Stimulated activated CD4-positive, alpha-beta T cell treated with anti-CD3 and anti-CD28 coated beads, Interleukin-4, amount 100 ng/mL, for 1 hour (primary cell): ENCODE results near the gene TRIM43.
"Not testable (repeated sequence)": the region's sequence is repeated elsewhere in the genome, so short reads cannot be mapped to it uniquely, and the experiment has no call there.

Experiments used
- DNase-seq: peaks from one replicate; pipeline ENCODE4 v3.0.0-alpha.2; 2020

Gene TRIM43

GRCh38 chr2:95642360-95642759, 50.6 kb downstream of the TRIM43 start:
- not testable (repeated sequence) for DNase-seq

GRCh38 chr2:95642951-95643350, 51.1 kb downstream of the TRIM43 start:
- DNase-seq: not testable (repeated sequence)

GRCh38 chr2:95645312-95645711, 53.5 kb downstream of the TRIM43 start:
- not testable (repeated sequence) for DNase-seq

DNA sequence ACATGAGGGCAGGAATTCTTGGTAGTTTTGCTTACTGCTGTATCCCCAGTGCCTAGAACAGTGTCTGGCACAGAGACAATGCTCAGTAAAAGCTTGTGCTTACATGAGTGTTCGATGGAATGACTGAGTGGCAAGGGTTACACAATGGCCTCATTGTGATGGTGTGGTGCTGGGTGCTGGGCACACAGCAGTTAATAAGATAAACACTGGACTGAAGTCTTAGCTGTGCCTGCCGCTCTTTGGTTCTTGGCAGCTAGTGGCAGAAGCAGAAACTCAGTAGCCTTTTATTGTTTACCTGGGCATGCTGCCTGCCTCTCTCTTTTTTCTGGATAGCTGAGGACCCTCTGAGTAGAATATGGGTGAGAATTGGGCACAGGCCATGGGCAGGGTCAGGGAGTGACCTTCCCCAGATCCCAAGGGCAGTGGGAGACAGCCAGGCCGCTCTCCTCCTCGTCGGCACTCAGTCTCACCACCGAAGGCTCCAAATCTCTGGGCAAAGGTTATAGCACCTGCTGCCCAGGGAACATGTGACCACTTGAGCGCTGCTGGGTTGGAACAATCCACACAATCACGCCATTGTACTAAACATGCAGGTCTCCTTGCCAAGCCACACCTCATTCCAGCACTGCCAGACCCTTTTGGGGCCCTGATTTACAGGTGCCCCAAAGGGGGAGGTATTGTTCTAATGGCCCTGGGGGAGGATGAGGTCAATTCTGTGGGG, 54.6 kb downstream of the TRIM43 start:
- not testable (repeated sequence) for DNase-seq

GRCh38 chr2:95648894-95649544, 57.2 kb downstream of the TRIM43 start:
- DNase-seq: not testable (repeated sequence)
